Memory B cell (primary cell): ENCODE results near the gene PSME1.

Experiments
- ATAC-seq: fragments of 150-1000 bp; cut with Tn5 transposase; 2 replicates; pipeline ENCODE4 v1.10.0; 2021; ENCODE audit warnings: low read depth, mild to moderate bottlenecking, moderate library complexity
- DNase-seq, 2 donors: peaks; one replicate each; pipeline ENCODE4 v3.0.0; 2022; ENCODE audit warnings: low spot score in 2 of 2
- H3K27ac Mint-ChIP-seq: one replicate; pipeline ENCODE4 v1.8.0; 2022; ENCODE audit warnings: mild to moderate bottlenecking, moderate library complexity, mixed read lengths
- H3K27me3 Mint-ChIP-seq: one replicate; pipeline ENCODE4 v1.8.0; 2022; ENCODE audit warnings: mixed read lengths
- H3K36me3 Mint-ChIP-seq: one replicate; pipeline ENCODE4 v1.8.0; 2022; ENCODE audit warnings: mild to moderate bottlenecking, mixed read lengths
- H3K4me1 Mint-ChIP-seq: one replicate; pipeline ENCODE4 v1.8.0; 2022; ENCODE audit warnings: mixed read lengths
- H3K4me3 Mint-ChIP-seq: one replicate; pipeline ENCODE4 v1.8.0; 2022; ENCODE audit warnings: mild to moderate bottlenecking, moderate library complexity, mixed read lengths
- H3K9me3 Mint-ChIP-seq: one replicate; pipeline ENCODE4 v1.8.0; 2022; ENCODE audit warnings: mixed read lengths

PSME1 gene

GRCh38 chr14:24177041-24177825, 41.2 kb downstream of the PSME1 start:
- Mint-ChIP-seq H3K36me3 (peaks cover 11% of the 10 kb centered on the region), H3K27ac (no peak overlapping the region), H3K27me3 (no peaks in the 10 kb centered on the region), H3K9me3 (no peaks in the 10 kb centered on the region), H3K4me1 (peaks cover 17% of the 10 kb centered on the region), H3K4me3 (no peak overlapping the region)
- ATAC-seq (no peak), DNase-seq (no peak)

- no peak overlapping the region for H3K4me3 Mint-ChIP-seq
Measured at GRCh38 chr14:24177891-24178290, 41.9 kb downstream of the PSME1 start.

GRCh38 chr14:24178399-24179178, 42.6 kb downstream of the PSME1 start:
- H3K27ac Mint-ChIP-seq, result no peak overlapping the region
- H3K36me3 Mint-ChIP-seq, result peaks cover 11% of the 10 kb centered on the region
- peaks cover 13% of the 10 kb centered on the region for H3K4me1 Mint-ChIP-seq
- ATAC-seq (no peak), DNase-seq (no peak)
- H3K9me3 Mint-ChIP-seq, result no peaks in the 10 kb centered on the region
- H3K4me3 Mint-ChIP-seq, result no peak overlapping the region
- no peaks in the 10 kb centered on the region for H3K27me3 Mint-ChIP-seq

More at GRCh38 chr14:24177891-24178290, 41.9 kb downstream of the PSME1 start:
- Mint-ChIP-seq H3K9me3 (no peaks in the 10 kb centered on the region), H3K36me3 (peaks cover 11% of the 10 kb centered on the region), H3K27me3 (no peaks in the 10 kb centered on the region), H3K27ac (no peak overlapping the region), H3K4me1 (peaks cover 17% of the 10 kb centered on the region)
- ATAC-seq, result no peak
- no peak for DNase-seq

- Mint-ChIP-seq H3K36me3 (peaks cover 11% of the 10 kb centered on the region), H3K27me3 (no peaks in the 10 kb centered on the region), H3K4me3 (no peak overlapping the region), H3K9me3 (no peaks in the 10 kb centered on the region), H3K4me1 (peaks cover 12% of the 10 kb centered on the region), H3K27ac (no peak overlapping the region)
- ATAC-seq (no peak), DNase-seq (no peak)
Measured at GRCh38 chr14:24179294-24179960, 43.4 kb downstream of the PSME1 start.

GRCh38 chr14:24179961-24180796, 44.2 kb downstream of the PSME1 start:
- no peak overlapping the region for H3K27ac Mint-ChIP-seq
- no peak for ATAC-seq

GRCh38 chr14:24181371-24182077, 45.5 kb downstream of the PSME1 start:
- Mint-ChIP-seq H3K4me3 (no peak overlapping the region), H3K27ac (no peak overlapping the region), H3K4me1 (peaks cover 9% of the 10 kb centered on the region), H3K27me3 (no peaks in the 10 kb centered on the region), H3K9me3 (no peaks in the 10 kb centered on the region), H3K36me3 (peaks cover 15% of the 10 kb centered on the region)
- peak; percentile 6 for ATAC-seq
- DNase-seq, result no peak

More at GRCh38 chr14:24179961-24180796, 44.2 kb downstream of the PSME1 start:
- peaks cover 13% of the 10 kb centered on the region for H3K36me3 Mint-ChIP-seq
- no peaks in the 10 kb centered on the region for H3K9me3 Mint-ChIP-seq
- DNase-seq, result no peak
- peaks cover 9% of the 10 kb centered on the region for H3K4me1 Mint-ChIP-seq
- no peaks in the 10 kb centered on the region for H3K27me3 Mint-ChIP-seq
- no peak overlapping the region for H3K4me3 Mint-ChIP-seq

GRCh38 chr14:24182110-24182882, 46.3 kb downstream of the PSME1 start:
- no peak overlapping the region for H3K27ac Mint-ChIP-seq

GRCh38 chr14:24183014-24183481, 47.1 kb downstream of the PSME1 start:
- no peak for DNase-seq
- ATAC-seq, result no peak
- Mint-ChIP-seq H3K36me3 (peaks cover 13% of the 10 kb centered on the region), H3K27ac (no peak overlapping the region), H3K4me1 (peaks cover 18% of the 10 kb centered on the region), H3K9me3 (no peaks in the 10 kb centered on the region), H3K27me3 (no peaks in the 10 kb centered on the region), H3K4me3 (no peak overlapping the region)

More at GRCh38 chr14:24182110-24182882, 46.3 kb downstream of the PSME1 start:
- no peak for ATAC-seq
- Mint-ChIP-seq H3K27me3 (no peaks in the 10 kb centered on the region), H3K36me3 (peaks cover 13% of the 10 kb centered on the region), H3K4me1 (peaks cover 13% of the 10 kb centered on the region), H3K4me3 (no peak overlapping the region), H3K9me3 (no peaks in the 10 kb centered on the region)
- no peak for DNase-seq

GRCh38 chr14:24184104-24184970, 48.3 kb downstream of the PSME1 start:
- H3K9me3 Mint-ChIP-seq, result no peaks in the 10 kb centered on the region
- H3K36me3 Mint-ChIP-seq, result peaks cover 15% of the 10 kb centered on the region
- H3K27me3 Mint-ChIP-seq, result no peaks in the 10 kb centered on the region

GRCh38 chr14:24185026-24185425, 49.0 kb downstream of the PSME1 start:
- Mint-ChIP-seq H3K4me1 (peaks cover 20% of the 10 kb centered on the region), H3K27me3 (no peaks in the 10 kb centered on the region), H3K4me3 (no peak overlapping the region), H3K36me3 (peaks cover 16% of the 10 kb centered on the region), H3K9me3 (no peaks in the 10 kb centered on the region), H3K27ac (no peak overlapping the region)
- DNase-seq (no peak), ATAC-seq (no peak)

More at GRCh38 chr14:24184104-24184970, 48.3 kb downstream of the PSME1 start:
- H3K4me1 Mint-ChIP-seq, result peaks cover 19% of the 10 kb centered on the region
- DNase-seq (no peak), ATAC-seq (no peak)
- no peak overlapping the region for H3K27ac Mint-ChIP-seq
- H3K4me3 Mint-ChIP-seq, result no peak overlapping the region

- Mint-ChIP-seq H3K4me1 (peaks cover 21% of the 10 kb centered on the region), H3K36me3 (peaks cover 16% of the 10 kb centered on the region), H3K27me3 (no peaks in the 10 kb centered on the region), H3K4me3 (no peak overlapping the region), H3K9me3 (no peaks in the 10 kb centered on the region), H3K27ac (peak overlapping the region; percentile 62)
- ATAC-seq, result no peak
- no peak for DNase-seq
Measured at GRCh38 chr14:24185741-24186140, 49.7 kb downstream of the PSME1 start.
